ENCODE measurements around the gene CITED2.

Gene CITED2

GRCh38 chr6:139330306-139330705 lies 44.1 kb downstream of the CITED2 start:
- DNase-seq (ENCODE audit: low spot score): no peak

- no peak for DNase-seq (ENCODE audit: low spot score)
Observed at GRCh38 chr6:139329224-139329623, 45.2 kb downstream of the CITED2 start.

- no peak for DNase-seq (ENCODE audit: low spot score)
Observed at GRCh38 chr6:139327038-139327437, 47.4 kb downstream of the CITED2 start.

- no peak for DNase-seq (ENCODE audit: low spot score)
Observed at GRCh38 chr6:139325686-139326085, 48.8 kb downstream of the CITED2 start.

GRCh38 chr6:139325125-139325524 lies 49.3 kb downstream of the CITED2 start:
- no peak for DNase-seq (ENCODE audit: low spot score)

- no peak for DNase-seq (ENCODE audit: low spot score)
Observed at GRCh38 chr6:139324301-139324555, 50.2 kb downstream of the CITED2 start.

- DNase-seq (ENCODE audit: low spot score): peak; percentile 82
Observed at GRCh38 chr6:139323511-139324300, 50.7 kb downstream of the CITED2 start.
